Measurements from ENCODE around the gene MAPKAP1.

DNA sequence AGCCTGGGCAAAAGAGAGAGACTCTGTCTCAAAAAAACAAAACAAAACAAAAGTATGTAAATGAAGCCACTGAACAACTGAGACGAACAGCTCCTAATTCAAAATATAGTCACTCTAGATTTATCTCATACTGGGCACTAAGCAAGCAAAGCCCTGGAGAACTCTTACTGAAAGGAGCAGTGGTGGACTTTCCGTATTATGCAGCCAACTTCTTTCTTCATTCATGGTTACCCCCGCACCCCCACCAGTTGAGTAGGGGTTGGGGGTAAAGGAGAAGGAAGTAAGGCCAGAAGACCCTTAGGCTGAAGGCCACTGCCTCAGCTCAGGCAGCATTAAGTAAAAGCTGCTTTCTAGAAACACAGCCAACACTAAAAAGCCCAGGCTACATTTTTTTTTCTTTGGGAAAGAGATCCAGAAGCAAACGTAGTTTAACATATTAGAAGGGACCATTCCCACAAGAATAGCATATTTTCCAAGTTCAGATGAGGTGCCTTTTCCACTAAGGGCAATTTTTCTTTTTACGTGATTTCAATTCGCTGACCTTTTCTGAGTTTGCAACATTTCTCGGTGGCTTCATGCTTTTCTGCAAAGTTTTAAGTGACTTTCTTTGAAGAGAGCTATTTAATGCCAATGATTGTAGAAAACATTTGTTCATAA is 55.3 kb downstream of the MAPKAP1 start:
- TF ChIP-seq, protein P1, sequence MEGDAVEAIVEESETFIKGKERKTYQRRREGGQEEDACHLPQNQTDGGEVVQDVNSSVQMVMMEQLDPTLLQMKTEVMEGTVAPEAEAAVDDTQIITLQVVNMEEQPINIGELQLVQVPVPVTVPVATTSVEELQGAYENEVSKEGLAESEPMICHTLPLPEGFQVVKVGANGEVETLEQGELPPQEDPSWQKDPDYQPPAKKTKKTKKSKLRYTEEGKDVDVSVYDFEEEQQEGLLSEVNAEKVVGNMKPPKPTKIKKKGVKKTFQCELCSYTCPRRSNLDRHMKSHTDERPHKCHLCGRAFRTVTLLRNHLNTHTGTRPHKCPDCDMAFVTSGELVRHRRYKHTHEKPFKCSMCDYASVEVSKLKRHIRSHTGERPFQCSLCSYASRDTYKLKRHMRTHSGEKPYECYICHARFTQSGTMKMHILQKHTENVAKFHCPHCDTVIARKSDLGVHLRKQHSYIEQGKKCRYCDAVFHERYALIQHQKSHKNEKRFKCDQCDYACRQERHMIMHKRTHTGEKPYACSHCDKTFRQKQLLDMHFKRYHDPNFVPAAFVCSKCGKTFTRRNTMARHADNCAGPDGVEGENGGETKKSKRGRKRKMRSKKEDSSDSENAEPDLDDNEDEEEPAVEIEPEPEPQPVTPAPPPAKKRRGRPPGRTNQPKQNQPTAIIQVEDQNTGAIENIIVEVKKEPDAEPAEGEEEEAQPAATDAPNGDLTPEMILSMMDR (IDR thresholded peaks at IDR 0.05), result no peak
- no peak for TF ChIP-seq ZFX (IDR thresholded peaks at IDR 0.05; ENCODE audit: borderline replicate concordance)

All from 22Rv1 (cell line).